ENCODE results near the gene CBFA2T3.

The CBFA2T3 gene

DNA sequence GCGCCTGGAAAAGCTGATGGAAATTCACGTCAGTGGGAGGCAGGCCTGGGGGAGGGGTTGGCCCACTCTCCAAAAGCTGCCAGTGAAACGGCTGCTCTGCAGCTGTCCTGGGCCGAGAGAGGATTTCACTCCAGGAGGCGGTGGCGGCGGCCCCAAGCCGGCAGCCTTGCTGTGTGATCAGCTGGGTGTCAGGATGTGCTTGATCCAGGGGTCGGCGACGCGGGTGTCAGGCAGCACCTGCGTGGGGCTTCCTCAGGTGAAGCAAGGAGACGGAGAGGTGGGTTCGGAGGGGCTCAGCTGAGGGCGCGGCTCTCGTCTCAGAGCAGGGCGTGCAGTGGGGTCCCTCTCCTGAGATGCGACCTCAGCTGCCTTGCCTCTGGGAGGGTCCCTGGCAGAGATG is 7.0 kb downstream of the CBFA2T3 start:
- TF ChIP-seq ZFX (IDR thresholded peaks at IDR 0.05; ENCODE audit: borderline replicate concordance), result no peak
- no peak for TF ChIP-seq CTCF (IDR thresholded peaks at IDR 0.05)
- no peak overlapping the region for H3K27ac ChIP-seq

- TF ChIP-seq ZFX (IDR thresholded peaks at IDR 0.05; ENCODE audit: borderline replicate concordance) (no peak), CTCF (IDR thresholded peaks at IDR 0.05) (no peak)
- no peak overlapping the region for H3K27ac ChIP-seq
Measured at GRCh38 chr16:88969361-88969831, 7.6 kb downstream of the CBFA2T3 start.

GRCh38 chr16:88968589-88969280 is 8.3 kb downstream of the CBFA2T3 start:
- H3K27ac ChIP-seq, result no peak overlapping the region
- no peak for TF ChIP-seq CTCF (IDR thresholded peaks at IDR 0.05)
- TF ChIP-seq ZFX (IDR thresholded peaks at IDR 0.05; ENCODE audit: borderline replicate concordance), result no peak

GRCh38 chr16:88967830-88968588 is 9.0 kb downstream of the CBFA2T3 start:
- TF ChIP-seq CTCF (IDR thresholded peaks at IDR 0.05) (no peak), ZFX (IDR thresholded peaks at IDR 0.05; ENCODE audit: borderline replicate concordance) (no peak)
- H3K27ac ChIP-seq, result no peak overlapping the region

GRCh38 chr16:88966986-88967829 is 9.8 kb downstream of the CBFA2T3 start:
- TF ChIP-seq CTCF (IDR thresholded peaks at IDR 0.05) (no peak), ZFX (IDR thresholded peaks at IDR 0.05; ENCODE audit: borderline replicate concordance) (no peak)
- H3K27ac ChIP-seq, result no peak overlapping the region

DNA sequence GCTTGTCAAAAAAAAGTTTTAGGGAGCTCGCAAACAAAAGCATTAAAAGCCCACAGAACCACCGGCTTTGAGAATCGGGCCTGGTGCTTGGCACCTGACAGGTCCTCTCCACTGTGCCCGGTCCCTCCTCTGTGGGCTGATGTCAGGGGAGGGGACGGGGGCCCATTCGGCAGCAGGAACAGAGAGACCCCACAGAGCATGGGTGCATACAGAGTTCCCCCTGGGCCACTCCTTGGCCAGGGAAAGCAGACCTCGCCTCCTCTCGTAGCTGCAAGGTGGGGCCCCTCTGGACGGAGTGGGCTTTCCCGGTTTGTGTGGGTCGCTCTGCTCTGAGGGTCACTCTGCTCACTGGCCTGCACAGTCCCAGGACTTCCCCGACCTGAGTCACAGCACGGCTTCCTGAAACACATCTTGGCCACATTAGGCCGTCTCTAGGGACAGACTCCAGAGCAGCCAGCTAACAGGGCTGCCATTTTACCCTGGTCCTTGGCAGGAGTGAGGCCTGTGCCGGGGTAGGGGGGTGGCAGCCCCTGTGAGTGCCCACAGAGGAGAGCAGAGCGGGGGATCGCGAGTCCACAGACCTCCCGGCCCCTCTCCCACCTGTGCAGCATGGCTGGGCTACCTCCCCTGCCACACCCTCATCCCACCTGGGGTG is 11.1 kb downstream of the CBFA2T3 start:
- no peak overlapping the region for H3K27ac ChIP-seq
- no peak for TF ChIP-seq ZFX (IDR thresholded peaks at IDR 0.05; ENCODE audit: borderline replicate concordance)
- no peak for TF ChIP-seq CTCF (IDR thresholded peaks at IDR 0.05)

Data from 22Rv1 (cell line).